Muscle layer of duodenum (tissue), 2 donors: ENCODE measurements around the gene UTP15.

Experiments used
- H3K27ac ChIP-seq: one replicate; pipeline ENCODE4 v1.7.0; 2013; ENCODE audit warnings: mild to moderate bottlenecking, low read length
- H3K27me3 ChIP-seq: one replicate; pipeline ENCODE4 v1.7.0; 2013; ENCODE audit warnings: low read depth, mild to moderate bottlenecking, control low read depth, low read length
- H3K36me3 ChIP-seq, 2 donors: one replicate each; pipeline ENCODE4 v1.7.0; 2013; ENCODE audit warnings: low read length in 2 of 2, control low read depth in 1 of 2, mild to moderate bottlenecking in 1 of 2; ENCODE audit not compliant: insufficient read depth in 2 of 2, control insufficient read depth in 1 of 2
- H3K4me1 ChIP-seq, 2 donors: one replicate each; pipeline ENCODE4 v1.7.0; 2013; ENCODE audit warnings: low read length in 2 of 2, mild to moderate bottlenecking in 2 of 2, control low read depth in 1 of 2, moderate library complexity in 1 of 2; ENCODE audit not compliant: insufficient read depth in 2 of 2, control insufficient read depth in 1 of 2
- H3K4me3 ChIP-seq, 2 donors: one replicate each; pipeline ENCODE4 v1.7.0; 2013; ENCODE audit warnings: low read length in 2 of 2, low read depth in 1 of 2, mild to moderate bottlenecking in 1 of 2
- H3K9me3 ChIP-seq, 2 donors: one replicate each; pipeline ENCODE4 v1.7.0; 2013; ENCODE audit warnings: low read length in 2 of 2, control low read depth in 1 of 2, mild to moderate bottlenecking in 1 of 2; ENCODE audit not compliant: control insufficient read depth in 1 of 2
- donor health status: healthy.

The UTP15 gene

GRCh38 chr5:73625372-73625943, 59.9 kb downstream of the UTP15 start:
- no peaks in the 10 kb centered on the region for H3K36me3 ChIP-seq
- peaks cover 0 to 16% of the 10 kb centered on the region in 2 donors for H3K4me1 ChIP-seq
- H3K27me3 ChIP-seq: no peaks in the 10 kb centered on the region
- H3K9me3 ChIP-seq: no peaks in the 10 kb centered on the region
- no peak overlapping the region for H3K27ac ChIP-seq
- H3K4me3 ChIP-seq: peak overlapping the region; percentile 49 to 87

DNA sequence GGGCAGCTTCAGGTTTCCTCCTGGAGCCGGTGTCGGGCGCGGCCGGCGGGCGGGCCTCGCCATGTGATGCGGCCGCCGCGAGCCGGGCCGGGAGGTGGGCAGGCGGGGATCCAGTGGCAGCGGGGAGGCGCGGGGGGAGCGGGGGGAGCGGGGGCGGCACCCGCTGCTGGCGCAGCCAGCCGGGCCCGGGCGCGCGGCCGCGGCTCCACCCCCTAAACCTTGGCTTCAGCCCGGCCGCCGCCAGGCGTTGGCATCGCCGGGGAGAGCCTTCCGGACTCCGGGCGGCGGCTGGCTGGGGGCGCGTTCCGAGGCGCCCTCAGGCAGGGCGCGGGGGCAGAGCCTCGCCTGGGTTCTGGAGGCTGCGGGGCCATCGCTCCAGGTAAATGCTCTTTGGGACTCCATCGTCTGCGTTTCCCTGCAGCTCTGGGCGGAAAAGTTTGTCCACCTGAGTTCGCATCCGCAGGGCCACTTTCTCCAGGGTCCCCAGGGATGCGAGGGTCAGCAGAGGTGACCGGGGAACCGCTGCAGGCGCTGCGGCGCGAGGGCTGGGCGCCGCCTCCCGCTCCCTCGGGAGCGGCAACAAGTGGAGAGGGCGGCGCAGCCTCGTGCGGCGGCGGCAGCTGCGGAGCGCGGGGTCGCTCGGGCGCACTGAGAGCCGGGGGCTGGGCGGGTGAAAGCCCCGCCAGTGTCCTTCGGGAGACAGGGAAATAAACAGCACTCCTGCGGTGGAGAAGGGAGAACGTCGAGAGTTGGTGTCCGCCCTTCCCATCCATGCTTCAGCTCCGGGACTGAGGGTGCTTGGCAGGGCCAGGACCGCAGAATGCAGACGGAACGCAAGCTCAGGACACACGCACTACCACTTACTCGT, 60.6 kb downstream of the UTP15 start, which contains the start of gene ARHGEF28:
Gene ARHGEF28, plus strand, starts transcription at position 253 of the 868 bp plus-strand sequence. CDS start 58,656 bp downstream, outside the sequence.
- H3K4me1 ChIP-seq: peaks cover 0 to 16% of the 10 kb centered on the region in 2 donors
- no peaks in the 10 kb centered on the region for H3K27me3 ChIP-seq
- no peaks in the 10 kb centered on the region for H3K9me3 ChIP-seq
- H3K36me3 ChIP-seq: no peaks in the 10 kb centered on the region
- H3K27ac ChIP-seq: peak within 1 kb of the TSS; percentile 12
- peak within 1 kb of the TSS; percentile 59 to 87 for H3K4me3 ChIP-seq

DNA sequence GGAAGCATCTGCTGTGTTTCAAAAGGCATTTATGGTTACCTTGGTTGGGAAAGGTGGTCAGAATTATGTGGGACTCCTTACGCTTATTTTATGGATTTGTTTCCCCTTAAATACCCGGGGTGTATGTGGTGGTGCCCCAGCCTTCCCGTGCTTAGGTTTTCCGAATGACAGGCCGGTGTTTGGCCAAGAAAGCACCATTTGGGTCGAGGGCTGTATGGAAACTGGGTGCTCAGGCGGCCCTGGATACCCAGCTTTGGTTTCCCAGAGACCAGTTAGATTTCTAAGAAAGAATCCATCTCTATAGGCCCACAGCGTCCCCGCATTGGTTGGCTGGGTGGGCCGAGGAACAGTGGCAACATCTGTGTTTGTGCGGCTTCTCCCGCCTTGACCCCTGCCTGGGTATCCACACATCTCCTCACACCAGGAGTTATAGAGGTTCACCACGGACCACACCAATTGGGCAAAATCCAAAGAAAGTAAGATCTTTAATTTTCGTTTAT, 61.3 kb downstream of the UTP15 start:
- Histone ChIP-seq H3K9me3 (no peaks in the 10 kb centered on the region), H3K4me1 (peaks cover 0 to 16% of the 10 kb centered on the region in 2 donors), H3K36me3 (no peaks in the 10 kb centered on the region), H3K27ac (peak overlapping the region; percentile 12), H3K4me3 (peak overlapping the region; percentile 59 to 87), H3K27me3 (no peaks in the 10 kb centered on the region)

DNA sequence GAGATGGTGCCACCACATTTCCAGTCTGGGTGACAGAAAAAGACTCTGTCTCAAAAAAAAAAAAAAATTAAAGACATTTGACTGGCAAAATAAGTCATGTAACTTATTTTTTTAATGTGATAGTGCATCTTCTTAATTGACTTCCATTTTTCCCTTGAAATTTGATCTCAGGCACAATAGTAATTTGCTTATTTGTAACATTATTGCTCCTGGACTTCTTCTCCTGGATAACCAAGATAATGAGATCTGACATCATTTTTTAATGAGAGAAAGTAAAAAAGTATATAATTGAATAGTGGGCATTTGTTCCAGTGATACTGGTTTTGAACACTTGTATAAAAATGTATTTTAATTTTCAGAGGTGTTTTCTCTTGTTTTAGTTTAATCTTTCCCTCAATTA, 63.9 kb downstream of the UTP15 start:
- H3K36me3 ChIP-seq: no peaks in the 10 kb centered on the region
- no peak overlapping the region for H3K4me3 ChIP-seq
- H3K27ac ChIP-seq: no peak overlapping the region
- no peaks in the 10 kb centered on the region for H3K27me3 ChIP-seq
- H3K4me1 ChIP-seq: peaks cover 0 to 16% of the 10 kb centered on the region in 2 donors
- H3K9me3 ChIP-seq: no peaks in the 10 kb centered on the region

DNA sequence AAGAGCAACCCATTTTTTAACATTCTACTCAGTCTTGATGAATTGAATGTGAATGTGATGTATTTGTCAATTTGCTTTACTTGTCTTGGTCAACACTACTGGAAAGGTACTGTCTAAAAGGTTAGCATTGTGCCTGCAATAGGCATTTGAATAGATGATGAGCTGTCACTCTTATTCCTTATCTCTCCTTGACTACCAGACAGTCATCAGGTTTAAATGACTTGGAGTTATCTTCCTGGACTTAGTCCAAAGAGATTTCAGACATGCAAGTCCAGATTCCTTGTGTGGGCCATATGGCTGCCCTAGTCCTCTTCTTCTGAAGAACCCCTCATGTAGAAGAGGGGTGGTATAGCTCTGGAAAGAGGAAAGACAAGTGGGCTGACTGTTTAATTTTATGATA, 65.2 kb downstream of the UTP15 start:
- no peak overlapping the region for H3K27ac ChIP-seq
- no peaks in the 10 kb centered on the region for H3K9me3 ChIP-seq
- H3K4me3 ChIP-seq: no peak overlapping the region
- H3K36me3 ChIP-seq: no peaks in the 10 kb centered on the region
- no peaks in the 10 kb centered on the region for H3K27me3 ChIP-seq
- H3K4me1 ChIP-seq: peaks cover 0 to 10% of the 10 kb centered on the region in 2 donors

- no peak overlapping the region for H3K27ac ChIP-seq
- H3K36me3 ChIP-seq: no peaks in the 10 kb centered on the region
- no peaks in the 10 kb centered on the region for H3K27me3 ChIP-seq
- H3K4me3 ChIP-seq: no peak overlapping the region
- H3K9me3 ChIP-seq: no peaks in the 10 kb centered on the region
- H3K4me1 ChIP-seq: peaks cover 0 to 5% of the 10 kb centered on the region in 2 donors
Measured at GRCh38 chr5:73631500-73631899, 66.0 kb downstream of the UTP15 start.
